WTC11 (cell line): ENCODE results near the gene CTDNEP1. TPM values are rescaled to one million over a fixed set of nuclear protein-coding genes. Genes with fewer than 3 reads are reported as not detected.

Source experiments
- ATAC-seq: fragments of 200-7000 bp; cut with Tn5 transposase; 2 replicates; pipeline ENCODE4 v1.10.0; 2021; ENCODE audit warnings: mild to moderate bottlenecking, moderate library complexity
- CTCF ChIA-PET: fragments of 300-600 bp; sonication (Branson Sonifier 250); formaldehyde crosslinking; loops from one replicate; lab custom pipeline; 2021; ENCODE audit warnings: antibody characterized with exemption; lab: Charles Lee
- POLR2A ChIA-PET: fragments of 350-600 bp; sonication (Branson Sonifier 250); formaldehyde crosslinking; loops from one replicate; lab custom pipeline; 2021; ENCODE audit warnings: antibody characterized with exemption; lab: Charles Lee
- DNase-seq: peaks from one replicate; pipeline ENCODE4 v3.0.0; 2021; ENCODE audit warnings: low spot score
- H3K27ac Mint-ChIP-seq: 2 replicates; pipeline ENCODE4 v1.8.0; 2021; ENCODE audit warnings: mixed read lengths
- H3K27me3 Mint-ChIP-seq: 2 replicates; pipeline ENCODE4 v1.8.0; 2021; ENCODE audit warnings: low read depth, mild to moderate bottlenecking, moderate library complexity, mixed read lengths
- H3K36me3 Mint-ChIP-seq: 2 replicates; pipeline ENCODE4 v1.8.0; 2021; ENCODE audit warnings: mixed read lengths
- H3K4me1 Mint-ChIP-seq: 2 replicates; pipeline ENCODE4 v1.8.0; 2022; ENCODE audit warnings: mixed read lengths
- H3K4me3 Mint-ChIP-seq: 2 replicates; pipeline ENCODE4 v1.8.0; 2021; ENCODE audit warnings: mild to moderate bottlenecking, moderate library complexity, mixed read lengths
- H3K9me3 Mint-ChIP-seq: 2 replicates; pipeline ENCODE4 v1.8.0; 2021; ENCODE audit warnings: mixed read lengths
- ATF2 ChIP-seq: sonication (generic); formaldehyde crosslinking; IDR thresholded peaks from 2 replicates; pipeline ENCODE4 v1.8.1; 2022; ENCODE audit warnings: low read depth, missing genetic modification reagents, borderline replicate concordance
- CDX4 ChIP-seq: fragments of 250-450 bp; sonication (Bioruptor Pico); IDR thresholded peaks from 2 replicates; pipeline ENCODE4 v1.9.0; 2021; ENCODE audit warnings: moderate library complexity, mild to moderate bottlenecking, inconsistent platforms, borderline replicate concordance
- CREM ChIP-seq: sonication (generic); formaldehyde crosslinking; IDR thresholded peaks from 2 replicates; pipeline ENCODE4 v1.8.1; 2022; ENCODE audit warnings: mild to moderate bottlenecking, missing genetic modification reagents, moderate library complexity
- GABPB1 ChIP-seq: sonication (generic); formaldehyde crosslinking; IDR thresholded peaks from 2 replicates; pipeline ENCODE4 v1.8.1; 2023; ENCODE audit warnings: mild to moderate bottlenecking, missing genetic modification reagents
- GTF2I ChIP-seq: fragments of 250-450 bp; sonication (Bioruptor Pico); conservative IDR thresholded peaks from 2 replicates; pipeline ENCODE4 v1.4.0; 2021; ENCODE audit warnings: mild to moderate bottlenecking
- HMGXB4 ChIP-seq: sonication (generic); formaldehyde crosslinking; IDR thresholded peaks from 2 replicates; pipeline ENCODE4 v1.8.1; 2023; ENCODE audit warnings: mild to moderate bottlenecking, moderate library complexity, missing genetic modification reagents
- PRRX2 ChIP-seq: fragments of 250-450 bp; sonication (Bioruptor Pico); IDR thresholded peaks from 2 replicates; pipeline ENCODE4 v1.8.0; 2021; ENCODE audit warnings: mild to moderate bottlenecking
- TEAD4 ChIP-seq: sonication (generic); formaldehyde crosslinking; IDR thresholded peaks from 2 replicates; pipeline ENCODE4 v1.8.0; 2022; ENCODE audit warnings: mild to moderate bottlenecking, missing genetic modification reagents
- USF1 ChIP-seq: sonication (generic); formaldehyde crosslinking; IDR thresholded peaks from 2 replicates; pipeline ENCODE4 v1.8.0; 2022; ENCODE audit warnings: mild to moderate bottlenecking, missing genetic modification reagents
- ZBTB21 ChIP-seq: sonication (generic); formaldehyde crosslinking; IDR thresholded peaks from 2 replicates; pipeline ENCODE4 v1.8.1; 2023; ENCODE audit warnings: mild to moderate bottlenecking, missing genetic modification reagents, borderline replicate concordance
- ZNF512 ChIP-seq: sonication (generic); formaldehyde crosslinking; IDR thresholded peaks from 2 replicates; pipeline ENCODE4 v1.8.1; 2022; ENCODE audit warnings: missing genetic modification reagents, borderline replicate concordance
- total RNA-seq: library from RNA; stranded (reverse); gene quantifications from 3 replicates; pipeline ENCODE4 v1.2.3, GENCODE V29; 2021
- TF ChIP-seq, protein P1 (sequence below): sonication (generic); formaldehyde crosslinking; IDR thresholded peaks from 2 replicates; pipeline ENCODE4 v1.8.1; 2022; ENCODE audit warnings: low read depth, mild to moderate bottlenecking, moderate library complexity, missing genetic modification reagents, borderline replicate concordance
- TF ChIP-seq, protein P2 (sequence below): sonication (generic); formaldehyde crosslinking; IDR thresholded peaks from 2 replicates; pipeline ENCODE4 v1.8.0; 2022; ENCODE audit warnings: mild to moderate bottlenecking, missing genetic modification reagents
- TF ChIP-seq, protein P3 (sequence below): sonication (generic); formaldehyde crosslinking; IDR thresholded peaks from 2 replicates; pipeline ENCODE4 v1.8.0; 2022; ENCODE audit warnings: missing genetic modification reagents
- TF ChIP-seq, protein P4 (sequence below): sonication (generic); formaldehyde crosslinking; IDR thresholded peaks from 2 replicates; pipeline ENCODE4 v1.8.1; 2023; ENCODE audit warnings: mild to moderate bottlenecking, missing genetic modification reagents, moderate library complexity
- TF ChIP-seq, protein P5 (sequence below): sonication (generic); formaldehyde crosslinking; IDR thresholded peaks from 2 replicates; pipeline ENCODE4 v1.8.1; 2022; ENCODE audit warnings: mild to moderate bottlenecking, moderate library complexity, missing genetic modification reagents

The CTDNEP1 gene
- total RNA-seq, 1 experiment from 2014 or later, result 127 TPM

GRCh38 chr17:7262935-7263800, 11.6 kb upstream of the CTDNEP1 start (continued):
- TF ChIP-seq ATF2 (CRISPR knock-in tag) (no peak), CDX4 (CRISPR knock-in tag) (no peak), ZBTB21 (CRISPR knock-in tag) (no peak), ZNF512 (CRISPR knock-in tag) (no peak), CREM (no peak), PRRX2 (CRISPR knock-in tag) (no peak), TEAD4 (CRISPR knock-in tag) (no peak)
- TF ChIP-seq, protein P1, sequence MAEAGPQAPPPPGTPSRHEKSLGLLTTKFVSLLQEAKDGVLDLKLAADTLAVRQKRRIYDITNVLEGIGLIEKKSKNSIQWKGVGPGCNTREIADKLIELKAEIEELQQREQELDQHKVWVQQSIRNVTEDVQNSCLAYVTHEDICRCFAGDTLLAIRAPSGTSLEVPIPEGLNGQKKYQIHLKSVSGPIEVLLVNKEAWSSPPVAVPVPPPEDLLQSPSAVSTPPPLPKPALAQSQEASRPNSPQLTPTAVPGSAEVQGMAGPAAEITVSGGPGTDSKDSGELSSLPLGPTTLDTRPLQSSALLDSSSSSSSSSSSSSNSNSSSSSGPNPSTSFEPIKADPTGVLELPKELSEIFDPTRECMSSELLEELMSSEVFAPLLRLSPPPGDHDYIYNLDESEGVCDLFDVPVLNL (CRISPR knock-in tag), result no peak

- CTCF ChIA-PET, result interaction anchor here (1.1 to 1.4 kb wide), 3 partner anchors 13 to 48 kb away, joined by 3 to 4 read pairs (median 3); no protein-coding TSS in a partner anchor
- Mint-ChIP-seq H3K36me3 (peaks cover 5% of the 10 kb centered on the region), H3K9me3 (no peaks in the 10 kb centered on the region), H3K4me1 (peaks cover 26% of the 10 kb centered on the region), H3K27ac (peak within 1 kb of the TSS; percentile 100), H3K27me3 (no peaks in the 10 kb centered on the region), H3K4me3 (peak within 1 kb of the TSS; percentile 98)
- POLR2A ChIA-PET, result interaction anchor here (1.0 kb wide), 4 partner anchors 11 to 24 kb away, joined by 4 to 6 read pairs (median 6); partner anchors contain the start of genes CTDNEP1 and GABARAP
- peak; percentile 66 for ATAC-seq
- peak; percentile 96 for DNase-seq
- TF ChIP-seq, protein P2, sequence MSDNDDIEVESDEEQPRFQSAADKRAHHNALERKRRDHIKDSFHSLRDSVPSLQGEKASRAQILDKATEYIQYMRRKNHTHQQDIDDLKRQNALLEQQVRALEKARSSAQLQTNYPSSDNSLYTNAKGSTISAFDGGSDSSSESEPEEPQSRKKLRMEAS (CRISPR knock-in tag), result peak; percentile 67; the same call in 1 of the 2 replicates
- TF ChIP-seq GTF2I (CRISPR knock-in tag) (no peak), HMGXB4 (CRISPR knock-in tag) (0 out of 2 replicates have a peak, but pooled peaks have one; percentile 35), ATF2 (CRISPR knock-in tag) (no peak), GABPB1 (no peak), USF1 (peak; percentile 31; the same call in 1 of the 2 replicates)
- TF ChIP-seq, protein P3, sequence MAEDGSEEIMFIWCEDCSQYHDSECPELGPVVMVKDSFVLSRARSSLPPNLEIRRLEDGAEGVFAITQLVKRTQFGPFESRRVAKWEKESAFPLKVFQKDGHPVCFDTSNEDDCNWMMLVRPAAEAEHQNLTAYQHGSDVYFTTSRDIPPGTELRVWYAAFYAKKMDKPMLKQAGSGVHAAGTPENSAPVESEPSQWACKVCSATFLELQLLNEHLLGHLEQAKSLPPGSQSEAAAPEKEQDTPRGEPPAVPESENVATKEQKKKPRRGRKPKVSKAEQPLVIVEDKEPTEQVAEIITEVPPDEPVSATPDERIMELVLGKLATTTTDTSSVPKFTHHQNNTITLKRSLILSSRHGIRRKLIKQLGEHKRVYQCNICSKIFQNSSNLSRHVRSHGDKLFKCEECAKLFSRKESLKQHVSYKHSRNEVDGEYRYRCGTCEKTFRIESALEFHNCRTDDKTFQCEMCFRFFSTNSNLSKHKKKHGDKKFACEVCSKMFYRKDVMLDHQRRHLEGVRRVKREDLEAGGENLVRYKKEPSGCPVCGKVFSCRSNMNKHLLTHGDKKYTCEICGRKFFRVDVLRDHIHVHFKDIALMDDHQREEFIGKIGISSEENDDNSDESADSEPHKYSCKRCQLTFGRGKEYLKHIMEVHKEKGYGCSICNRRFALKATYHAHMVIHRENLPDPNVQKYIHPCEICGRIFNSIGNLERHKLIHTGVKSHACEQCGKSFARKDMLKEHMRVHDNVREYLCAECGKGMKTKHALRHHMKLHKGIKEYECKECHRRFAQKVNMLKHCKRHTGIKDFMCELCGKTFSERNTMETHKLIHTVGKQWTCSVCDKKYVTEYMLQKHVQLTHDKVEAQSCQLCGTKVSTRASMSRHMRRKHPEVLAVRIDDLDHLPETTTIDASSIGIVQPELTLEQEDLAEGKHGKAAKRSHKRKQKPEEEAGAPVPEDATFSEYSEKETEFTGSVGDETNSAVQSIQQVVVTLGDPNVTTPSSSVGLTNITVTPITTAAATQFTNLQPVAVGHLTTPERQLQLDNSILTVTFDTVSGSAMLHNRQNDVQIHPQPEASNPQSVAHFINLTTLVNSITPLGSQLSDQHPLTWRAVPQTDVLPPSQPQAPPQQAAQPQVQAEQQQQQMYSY, result peak; percentile 66
- TF ChIP-seq, protein P4, sequence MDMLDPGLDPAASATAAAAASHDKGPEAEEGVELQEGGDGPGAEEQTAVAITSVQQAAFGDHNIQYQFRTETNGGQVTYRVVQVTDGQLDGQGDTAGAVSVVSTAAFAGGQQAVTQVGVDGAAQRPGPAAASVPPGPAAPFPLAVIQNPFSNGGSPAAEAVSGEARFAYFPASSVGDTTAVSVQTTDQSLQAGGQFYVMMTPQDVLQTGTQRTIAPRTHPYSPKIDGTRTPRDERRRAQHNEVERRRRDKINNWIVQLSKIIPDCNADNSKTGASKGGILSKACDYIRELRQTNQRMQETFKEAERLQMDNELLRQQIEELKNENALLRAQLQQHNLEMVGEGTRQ, result peak; percentile 38
- TF ChIP-seq, protein P5, sequence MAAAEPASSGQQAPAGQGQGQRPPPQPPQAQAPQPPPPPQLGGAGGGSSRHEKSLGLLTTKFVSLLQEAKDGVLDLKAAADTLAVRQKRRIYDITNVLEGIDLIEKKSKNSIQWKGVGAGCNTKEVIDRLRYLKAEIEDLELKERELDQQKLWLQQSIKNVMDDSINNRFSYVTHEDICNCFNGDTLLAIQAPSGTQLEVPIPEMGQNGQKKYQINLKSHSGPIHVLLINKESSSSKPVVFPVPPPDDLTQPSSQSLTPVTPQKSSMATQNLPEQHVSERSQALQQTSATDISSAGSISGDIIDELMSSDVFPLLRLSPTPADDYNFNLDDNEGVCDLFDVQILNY, result peak; percentile 78
Measured at GRCh38 chr17:7262192-7262934, 10.8 kb upstream of the CTDNEP1 start, which contains the start of gene CLDN7. TSS of gene CLDN7 (minus strand) at chr17:7262478. CDS start at chr17:7262043, 435 bp downstream.
